ENCODE measurements around the gene CFAP68. TPM values are rescaled to one million over a fixed set of nuclear protein-coding genes. Genes with fewer than 3 reads are reported as not detected.

CFAP68 gene
- total RNA-seq, 1 donor from 2014 or later, result 26.0 TPM

- H3K4me1 ChIP-seq, result peaks cover 65% of the 10 kb centered on the region
- H3K4me3 ChIP-seq, result peak within 1 kb of the TSS; percentile 28
- peaks cover 3% of the 10 kb centered on the region for H3K27me3 ChIP-seq (ENCODE audit: low read depth)
- DNase-seq, result no peak
- H3K36me3 ChIP-seq, result no peaks in the 10 kb centered on the region
- peak within 1 kb of the TSS; percentile 75 for H3K27ac ChIP-seq (replicated peaks)
- intact Hi-C loops (cut with micrococcal nuclease), result no loop called here
- no peaks in the 10 kb centered on the region for H3K9me3 ChIP-seq (replicated peaks)
- TF ChIP-seq, protein P1, sequence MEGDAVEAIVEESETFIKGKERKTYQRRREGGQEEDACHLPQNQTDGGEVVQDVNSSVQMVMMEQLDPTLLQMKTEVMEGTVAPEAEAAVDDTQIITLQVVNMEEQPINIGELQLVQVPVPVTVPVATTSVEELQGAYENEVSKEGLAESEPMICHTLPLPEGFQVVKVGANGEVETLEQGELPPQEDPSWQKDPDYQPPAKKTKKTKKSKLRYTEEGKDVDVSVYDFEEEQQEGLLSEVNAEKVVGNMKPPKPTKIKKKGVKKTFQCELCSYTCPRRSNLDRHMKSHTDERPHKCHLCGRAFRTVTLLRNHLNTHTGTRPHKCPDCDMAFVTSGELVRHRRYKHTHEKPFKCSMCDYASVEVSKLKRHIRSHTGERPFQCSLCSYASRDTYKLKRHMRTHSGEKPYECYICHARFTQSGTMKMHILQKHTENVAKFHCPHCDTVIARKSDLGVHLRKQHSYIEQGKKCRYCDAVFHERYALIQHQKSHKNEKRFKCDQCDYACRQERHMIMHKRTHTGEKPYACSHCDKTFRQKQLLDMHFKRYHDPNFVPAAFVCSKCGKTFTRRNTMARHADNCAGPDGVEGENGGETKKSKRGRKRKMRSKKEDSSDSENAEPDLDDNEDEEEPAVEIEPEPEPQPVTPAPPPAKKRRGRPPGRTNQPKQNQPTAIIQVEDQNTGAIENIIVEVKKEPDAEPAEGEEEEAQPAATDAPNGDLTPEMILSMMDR (IDR thresholded peaks at IDR 0.05; ENCODE audit: borderline replicate concordance), result no peak
Observed at GRCh38 chr11:111918390-111919256, 39.3 kb downstream of the CFAP68 start, which contains the start of gene C11orf52. Gene C11orf52, plus strand, starts transcription at chr11:111918913. Its CDS starts 60 bp downstream, at chr11:111918973.

DNA sequence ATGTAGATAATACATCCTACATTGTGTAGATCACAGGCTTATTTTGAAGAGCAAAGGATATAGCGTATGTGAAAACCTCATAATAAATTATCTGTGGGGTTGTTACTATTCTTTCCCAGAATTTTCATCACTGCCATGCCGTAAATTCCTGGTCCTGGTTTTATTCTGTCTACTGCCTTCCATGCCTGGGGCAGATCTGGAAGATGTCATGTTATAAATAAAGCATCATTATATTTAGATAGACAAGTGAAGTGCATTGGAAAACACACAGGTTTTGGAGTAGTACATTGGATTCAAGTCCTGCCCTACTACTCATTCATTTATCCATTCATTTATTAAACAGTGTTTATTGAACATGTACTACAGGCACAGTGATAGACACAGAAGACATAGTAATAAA lies 41.6 kb downstream of the CFAP68 start:
- Histone ChIP-seq H3K4me1 (peaks cover 72% of the 10 kb centered on the region), H3K36me3 (no peaks in the 10 kb centered on the region), H3K27ac (replicated peaks) (peak overlapping the region; percentile 24), H3K27me3 (ENCODE audit: low read depth) (no peaks in the 10 kb centered on the region), H3K4me3 (no peak overlapping the region), H3K9me3 (replicated peaks) (no peaks in the 10 kb centered on the region)
- DNase-seq, result no peak
- TF ChIP-seq, protein P1 (IDR thresholded peaks at IDR 0.05; ENCODE audit: borderline replicate concordance), result no peak
- intact Hi-C loops (cut with micrococcal nuclease), result no loop called here

DNA sequence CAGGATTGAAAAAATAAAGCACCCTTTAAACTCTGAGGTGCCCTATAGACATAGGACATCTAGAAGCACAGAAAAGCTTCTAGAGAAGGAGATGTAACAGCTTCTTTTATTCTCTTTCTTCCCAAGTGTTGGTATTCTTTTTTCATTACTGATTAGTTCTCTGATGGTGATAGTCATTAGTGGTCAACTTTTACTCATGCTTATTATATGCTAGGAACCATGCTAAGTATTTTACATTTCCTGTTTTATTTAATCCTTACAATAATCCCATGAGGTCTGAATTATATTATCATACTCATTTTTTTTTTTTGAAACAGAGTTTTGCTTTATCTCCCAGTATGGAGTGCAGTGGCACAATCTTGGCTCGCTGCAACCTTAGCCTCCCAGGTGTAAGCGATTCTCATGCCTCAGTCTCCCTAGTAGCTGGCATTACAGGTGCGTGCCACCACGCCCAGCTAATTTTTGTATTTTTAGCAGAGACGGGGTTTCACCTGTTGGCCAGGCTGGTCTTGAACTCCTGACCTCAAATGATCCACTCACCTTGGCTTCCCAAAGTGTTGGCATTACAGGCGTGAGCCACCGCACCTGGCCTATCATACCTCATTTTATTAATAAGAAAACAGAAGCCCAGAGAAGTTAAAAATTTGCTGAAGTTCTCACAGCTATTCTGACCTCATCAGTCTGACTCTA lies 42.3 kb downstream of the CFAP68 start:
- no peak for DNase-seq
- Histone ChIP-seq H3K27me3 (ENCODE audit: low read depth) (no peaks in the 10 kb centered on the region), H3K4me1 (peaks cover 79% of the 10 kb centered on the region), H3K9me3 (replicated peaks) (no peaks in the 10 kb centered on the region), H3K27ac (replicated peaks) (peak overlapping the region; percentile 95), H3K36me3 (no peaks in the 10 kb centered on the region), H3K4me3 (no peak overlapping the region)
- TF ChIP-seq, protein P1 (IDR thresholded peaks at IDR 0.05; ENCODE audit: borderline replicate concordance), result no peak
- intact Hi-C loops (cut with micrococcal nuclease), result no loop called here

- H3K4me1 ChIP-seq, result peaks cover 85% of the 10 kb centered on the region
- TF ChIP-seq, protein P1 (IDR thresholded peaks at IDR 0.05; ENCODE audit: borderline replicate concordance), result no peak
- intact Hi-C loops (cut with micrococcal nuclease), result no loop called here
Observed at GRCh38 chr11:111922803-111923202, 43.5 kb downstream of the CFAP68 start.

GRCh38 chr11:111923351-111923788 lies 44.0 kb downstream of the CFAP68 start:
- H3K9me3 ChIP-seq (replicated peaks), result no peaks in the 10 kb centered on the region
- intact Hi-C loops (cut with micrococcal nuclease), result no loop called here
- TF ChIP-seq, protein P1 (IDR thresholded peaks at IDR 0.05; ENCODE audit: borderline replicate concordance), result no peak
- no peak for DNase-seq
- peak overlapping the region; percentile 95 for H3K27ac ChIP-seq (replicated peaks)
- H3K27me3 ChIP-seq (ENCODE audit: low read depth), result no peaks in the 10 kb centered on the region
- peak overlapping the region; percentile 52 for H3K4me3 ChIP-seq
- peaks cover 81% of the 10 kb centered on the region for H3K4me1 ChIP-seq
- no peaks in the 10 kb centered on the region for H3K36me3 ChIP-seq

More at GRCh38 chr11:111922803-111923202, 43.5 kb downstream of the CFAP68 start:
- H3K27me3 ChIP-seq (ENCODE audit: low read depth), result no peaks in the 10 kb centered on the region
- H3K9me3 ChIP-seq (replicated peaks), result no peaks in the 10 kb centered on the region
- H3K4me3 ChIP-seq, result peak overlapping the region; percentile 52
- H3K36me3 ChIP-seq, result no peaks in the 10 kb centered on the region
- DNase-seq, result no peak
- H3K27ac ChIP-seq (replicated peaks), result peak overlapping the region; percentile 95
